Epithelial cell of esophagus (primary cell): ENCODE measurements around the gene CNTNAP2.

Experiments used
- DNase-seq: peaks from one replicate; pipeline ENCODE4 v3.0.0; 2010; ENCODE audit warnings: low read depth
- H3K4me3 ChIP-seq: 2 replicates; pipeline ENCODE4 v1.5.1; 2011; ENCODE audit warnings: mild to moderate bottlenecking, low read length, control low read depth
- CTCF ChIP-seq: IDR thresholded peaks from 2 replicates; pipeline ENCODE4 v1.5.1; 2011; ENCODE audit warnings: low read depth, mild to moderate bottlenecking, low read length, control low read depth, inconsistent platforms; ENCODE audit not compliant: insufficient read depth; ENCODE audit errors: missing control alignments

Gene CNTNAP2

DNA sequence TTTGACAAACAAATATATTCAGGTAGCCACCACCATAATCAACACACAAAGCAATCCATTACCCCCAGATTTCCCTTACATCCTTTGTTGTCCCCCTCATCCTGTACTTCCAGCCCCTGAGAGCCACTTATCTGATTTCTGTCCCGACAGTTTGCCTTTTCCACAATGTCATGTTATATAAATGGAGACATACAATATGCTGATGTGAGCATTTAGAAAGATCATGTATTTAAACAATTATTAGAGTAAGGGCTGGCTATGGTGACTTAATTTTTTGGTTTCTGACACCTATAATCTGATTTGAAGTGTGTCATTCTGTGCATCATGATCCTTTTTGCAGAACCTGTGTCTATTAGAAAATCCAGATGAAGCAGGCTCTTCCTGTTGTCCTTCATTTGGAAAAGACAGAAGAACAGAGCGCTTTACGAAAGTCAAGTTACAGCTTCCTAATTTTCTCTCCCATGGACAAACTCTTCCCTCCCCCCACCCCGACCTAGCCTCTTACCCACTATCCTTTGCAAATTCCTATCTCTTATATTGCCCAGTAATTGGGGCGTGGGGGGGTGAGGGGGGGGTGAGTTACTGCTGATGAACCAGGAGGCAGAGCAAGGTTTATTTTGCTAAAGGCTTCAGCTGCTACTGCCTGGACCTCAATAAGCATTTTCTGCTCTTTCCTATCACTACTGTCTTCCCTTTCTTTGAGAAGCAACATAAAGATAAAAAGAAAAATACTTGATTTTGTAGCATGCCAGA is 2221.6 kb downstream of the CNTNAP2 start:
- no peak overlapping the region for H3K4me3 ChIP-seq
- no peak for TF ChIP-seq CTCF
- no peak for DNase-seq

DNA sequence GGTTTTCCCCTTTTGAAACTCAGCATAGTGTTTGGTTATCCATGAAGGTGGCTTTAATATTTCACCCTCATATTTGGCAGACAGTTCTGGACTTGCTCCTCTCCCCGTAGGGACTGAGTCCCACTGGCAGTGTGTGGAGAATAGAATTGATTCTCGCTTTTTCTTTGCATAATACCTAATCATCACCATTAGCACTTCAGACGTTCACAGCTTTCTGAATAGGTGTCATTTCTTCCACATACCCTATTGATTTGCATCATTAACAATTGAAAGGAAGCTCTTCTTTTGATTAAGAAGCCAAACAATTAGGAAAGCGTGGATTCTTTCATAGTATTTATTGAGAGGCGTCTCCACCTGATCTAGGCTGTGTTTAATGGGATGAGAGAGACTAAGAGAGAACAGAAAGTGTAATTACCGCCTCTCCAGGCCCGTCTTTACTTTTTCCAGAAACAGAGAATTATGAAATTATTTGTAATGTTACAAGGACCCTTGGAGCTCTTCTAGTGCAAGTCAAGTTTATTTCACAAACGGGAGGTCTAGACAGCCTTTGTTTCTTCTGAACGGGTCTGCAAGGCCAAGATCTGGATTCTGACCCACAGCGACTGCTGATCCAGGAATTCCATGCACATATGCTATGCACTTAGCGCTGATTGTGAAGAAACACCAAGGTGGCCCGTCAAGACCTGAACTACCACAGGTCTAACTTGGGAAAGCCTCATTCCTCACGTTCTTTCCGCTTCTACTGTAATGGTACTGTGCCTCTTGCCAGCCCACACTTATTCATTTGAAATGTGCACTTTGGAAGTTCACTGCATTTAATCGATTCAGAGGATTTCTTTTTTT is 2224.1 kb downstream of the CNTNAP2 start:
- H3K4me3 ChIP-seq = no peak overlapping the region
- DNase-seq = no peak
- TF ChIP-seq CTCF = no peak

DNA sequence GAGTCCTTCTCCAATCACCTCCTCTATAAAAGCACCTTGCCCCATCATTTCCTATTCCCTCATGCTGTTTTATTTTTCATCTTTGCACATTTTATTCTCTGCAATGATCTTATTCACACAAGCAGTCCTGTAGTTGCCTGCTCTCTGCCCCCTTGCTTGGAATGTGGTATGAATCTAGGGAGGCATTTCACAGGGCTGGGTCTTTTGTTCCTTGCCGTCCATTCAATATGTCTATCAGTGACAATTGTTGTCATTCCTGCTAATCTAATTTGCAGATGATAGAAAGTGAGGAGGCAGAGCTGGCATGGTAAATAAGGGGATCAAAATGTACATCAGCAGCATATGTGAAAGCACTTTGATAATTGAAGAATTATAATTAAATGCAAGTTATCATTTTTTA is 2227.8 kb downstream of the CNTNAP2 start:
- no peak for TF ChIP-seq CTCF
- DNase-seq = no peak
- H3K4me3 ChIP-seq = no peak overlapping the region

DNA sequence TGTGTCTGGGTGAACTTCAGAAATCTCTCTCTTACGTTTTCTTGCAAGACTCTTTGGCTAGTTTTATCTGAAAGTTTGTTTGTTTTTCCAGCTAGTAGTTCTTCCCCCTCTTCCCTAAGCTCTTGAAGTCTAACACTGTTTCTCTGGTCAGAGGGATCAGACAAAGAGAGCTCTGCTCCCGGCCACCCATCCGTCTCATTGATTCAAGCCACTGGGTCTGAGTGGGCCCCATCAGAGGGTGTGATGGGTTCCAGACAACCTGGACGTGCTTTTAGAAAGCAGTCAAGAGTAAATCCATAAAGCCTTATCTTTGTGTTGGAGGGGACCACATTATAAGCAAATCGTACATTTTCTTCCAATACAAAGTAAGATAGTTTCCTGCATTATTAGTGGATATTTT is 2231.4 kb downstream of the CNTNAP2 start:
- no peak for DNase-seq
- TF ChIP-seq CTCF = no peak
- no peak overlapping the region for H3K4me3 ChIP-seq

GRCh38 chr7:148348466-148348865 is 2231.9 kb downstream of the CNTNAP2 start:
- TF ChIP-seq CTCF = no peak
- no peak for DNase-seq
- H3K4me3 ChIP-seq = no peak overlapping the region

GRCh38 chr7:148356303-148356702 is 2239.7 kb downstream of the CNTNAP2 start:
- H3K4me3 ChIP-seq = no peak overlapping the region
- no peak for DNase-seq
- TF ChIP-seq CTCF = no peak

- no peak overlapping the region for H3K4me3 ChIP-seq
- TF ChIP-seq CTCF = no peak
- no peak for DNase-seq
These were observed 2245.9 kb downstream of the CNTNAP2 start for GRCh38 chr7:148362541-148362940.
